Measurements from ENCODE around the gene GATD1. TPM values are rescaled to one million over a fixed set of nuclear protein-coding genes. Genes with fewer than 3 reads are reported as not detected.

Gene GATD1
- total RNA-seq, 4 donors from 2014 or later: 3.5 to 10.6 (median 9.4) TPM

- Histone ChIP-seq H3K27me3 (no peaks in the 10 kb centered on the region), H3K9me3 (no peaks in the 10 kb centered on the region), H3K4me3 (no peak overlapping the region), H3K27ac (no peak overlapping the region), H3K36me3 (peaks cover 0 to 41% of the 10 kb centered on the region in 2 donors), H3K4me1 (peaks cover 20 to 26% of the 10 kb centered on the region in 2 donors)
- DNase-seq: no peak
- ATAC-seq: no peak
- in situ Hi-C loops (cut with MboI; ENCODE audit: low sequenced_read_pairs in 4 of 4): no loop called here
- intact Hi-C loops (cut with DNase I; ENCODE audit: low total_unique reads): no loop called here
- TF ChIP-seq POLR2A (IDR thresholded peaks at IDR 0.05): no peak
- no peak for TF ChIP-seq CTCF (IDR thresholded peaks at IDR 0.05 in 4 of 5, conservative IDR thresholded peaks at IDR 0.05 in 1 of 5)
These were observed 26.1 kb upstream of the GATD1 start for GRCh38 chr11:803467-803742.

- Histone ChIP-seq H3K27me3 (no peaks in the 10 kb centered on the region), H3K4me3 (no peak overlapping the region), H3K4me1 (peaks cover 19 to 23% of the 10 kb centered on the region in 2 donors), H3K9me3 (no peaks in the 10 kb centered on the region), H3K36me3 (peaks cover 0 to 41% of the 10 kb centered on the region in 2 donors), H3K27ac (no peak overlapping the region)
- in situ Hi-C loops (cut with MboI; ENCODE audit: low sequenced_read_pairs in 4 of 4) (no loop called here), intact Hi-C loops (cut with DNase I; ENCODE audit: low total_unique reads) (no loop called here)
- DNase-seq (no peak), ATAC-seq (no peak)
- TF ChIP-seq CTCF (IDR thresholded peaks at IDR 0.05 in 4 of 5, conservative IDR thresholded peaks at IDR 0.05 in 1 of 5): no peak
- TF ChIP-seq POLR2A (IDR thresholded peaks at IDR 0.05): no peak
These were observed 25.6 kb upstream of the GATD1 start for GRCh38 chr11:802693-803466.

- Histone ChIP-seq H3K4me3 (no peak overlapping the region), H3K27me3 (no peaks in the 10 kb centered on the region), H3K9me3 (no peaks in the 10 kb centered on the region), H3K27ac (no peak overlapping the region), H3K36me3 (peaks cover 0 to 41% of the 10 kb centered on the region in 2 donors), H3K4me1 (peaks cover 20 to 30% of the 10 kb centered on the region in 2 donors)
- ATAC-seq: no peak
- TF ChIP-seq POLR2A (IDR thresholded peaks at IDR 0.05) (no peak), CTCF (IDR thresholded peaks at IDR 0.05 in 4 of 5, conservative IDR thresholded peaks at IDR 0.05 in 1 of 5) (no peak)
- intact Hi-C loops (cut with DNase I; ENCODE audit: low total_unique reads) (no loop called here), in situ Hi-C loops (cut with MboI; ENCODE audit: low sequenced_read_pairs in 4 of 4) (no loop called here)
- no peak for DNase-seq
These were observed 24.8 kb upstream of the GATD1 start for GRCh38 chr11:802018-802617.

GRCh38 chr11:801097-801780 is 24.0 kb upstream of the GATD1 start:
- Histone ChIP-seq H3K27me3 (no peaks in the 10 kb centered on the region), H3K4me3 (no peak overlapping the region), H3K36me3 (peaks cover 0 to 41% of the 10 kb centered on the region in 2 donors), H3K9me3 (no peaks in the 10 kb centered on the region), H3K27ac (no peak overlapping the region), H3K4me1 (peaks cover 22 to 39% of the 10 kb centered on the region in 2 donors)
- ATAC-seq (no peak), DNase-seq (no peak)
- intact Hi-C loops (cut with DNase I; ENCODE audit: low total_unique reads) (no loop called here), in situ Hi-C loops (cut with MboI; ENCODE audit: low sequenced_read_pairs in 4 of 4) (no loop called here)
- no peak for TF ChIP-seq POLR2A (IDR thresholded peaks at IDR 0.05)
- no peak for TF ChIP-seq CTCF (IDR thresholded peaks at IDR 0.05 in 4 of 5, conservative IDR thresholded peaks at IDR 0.05 in 1 of 5)
